Measurements from ENCODE around the gene SHPK. TPM values are rescaled to one million over a fixed set of nuclear protein-coding genes. Genes with fewer than 3 reads are reported as not detected.

SHPK gene
- total RNA-seq, 3 donors from 2014 or later (not counting 1 experiment from before 2014, with no cell fraction given): 5.8 to 9.3 (median 8.9) TPM

DNA sequence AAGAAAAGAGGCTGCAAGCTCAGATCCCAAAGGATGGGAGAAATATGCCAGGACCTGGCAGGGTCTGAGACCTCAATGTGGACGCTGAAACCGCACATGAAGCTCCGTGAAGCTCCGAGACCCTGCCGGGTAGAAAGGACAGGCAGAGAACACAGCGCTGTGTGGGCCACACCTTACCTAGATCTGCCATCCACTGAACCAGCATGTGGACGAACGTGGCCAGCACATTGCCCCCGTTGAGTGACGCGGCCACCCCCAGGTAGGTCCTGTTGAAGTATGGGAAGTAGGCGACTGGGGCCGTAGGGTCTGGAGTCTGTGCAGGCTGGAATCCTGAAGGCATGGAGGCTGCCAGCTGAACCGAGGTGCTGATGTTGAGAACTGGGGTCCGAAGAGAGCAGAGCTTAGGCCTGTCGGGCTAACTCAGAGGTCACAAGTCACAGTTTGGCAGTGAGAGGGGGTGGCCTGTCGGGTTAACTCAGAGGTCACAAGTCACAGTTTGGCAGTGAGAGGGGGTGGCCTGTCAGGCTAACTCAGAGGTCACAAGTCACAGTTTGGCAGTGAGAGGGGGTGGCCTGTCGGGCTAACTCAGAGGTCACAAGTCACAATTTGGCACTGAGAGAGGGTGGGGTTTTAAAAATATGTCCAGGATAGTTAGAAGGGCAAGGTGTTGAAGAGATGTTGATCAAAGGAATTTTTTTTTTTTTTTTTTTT lies 20.7 kb downstream of the SHPK start:
- no peak overlapping the region for H3K27ac Mint-ChIP-seq
- Histone ChIP-seq H3K4me1 (ENCODE audit: control insufficient read depth, insufficient read depth, low read length) (no peaks in the 10 kb centered on the region), H3K9me3 (ENCODE audit: control insufficient read depth, insufficient read depth, low read length) (no peaks in the 10 kb centered on the region), H3K27ac (ENCODE audit: low read length) (no peak overlapping the region), H3K4me3 (ENCODE audit: low read length) (no peak overlapping the region), H3K36me3 (ENCODE audit: control insufficient read depth, insufficient read depth, low read length) (peaks cover 23% of the 10 kb centered on the region), H3K27me3 (ENCODE audit: control insufficient read depth, insufficient read depth, low read length) (no peaks in the 10 kb centered on the region)
- ATAC-seq (no peak), DNase-seq (no peak)
- H3K4me3 Mint-ChIP-seq: no peak overlapping the region
- no peaks in the 10 kb centered on the region for H3K9me3 Mint-ChIP-seq
- intact Hi-C loops (cut with micrococcal nuclease): no loop called here
- H3K27me3 Mint-ChIP-seq (ENCODE audit: low read depth in 2 of 2): no peaks in the 10 kb centered on the region
- 95% methylated on average over 18 of the region's 18 CpGs for WGBS (ENCODE audit: insufficient coverage)
- peaks cover 6% of the 10 kb centered on the region for H3K36me3 Mint-ChIP-seq
- no peaks in the 10 kb centered on the region for H3K4me1 Mint-ChIP-seq
- TF ChIP-seq, protein P1, sequence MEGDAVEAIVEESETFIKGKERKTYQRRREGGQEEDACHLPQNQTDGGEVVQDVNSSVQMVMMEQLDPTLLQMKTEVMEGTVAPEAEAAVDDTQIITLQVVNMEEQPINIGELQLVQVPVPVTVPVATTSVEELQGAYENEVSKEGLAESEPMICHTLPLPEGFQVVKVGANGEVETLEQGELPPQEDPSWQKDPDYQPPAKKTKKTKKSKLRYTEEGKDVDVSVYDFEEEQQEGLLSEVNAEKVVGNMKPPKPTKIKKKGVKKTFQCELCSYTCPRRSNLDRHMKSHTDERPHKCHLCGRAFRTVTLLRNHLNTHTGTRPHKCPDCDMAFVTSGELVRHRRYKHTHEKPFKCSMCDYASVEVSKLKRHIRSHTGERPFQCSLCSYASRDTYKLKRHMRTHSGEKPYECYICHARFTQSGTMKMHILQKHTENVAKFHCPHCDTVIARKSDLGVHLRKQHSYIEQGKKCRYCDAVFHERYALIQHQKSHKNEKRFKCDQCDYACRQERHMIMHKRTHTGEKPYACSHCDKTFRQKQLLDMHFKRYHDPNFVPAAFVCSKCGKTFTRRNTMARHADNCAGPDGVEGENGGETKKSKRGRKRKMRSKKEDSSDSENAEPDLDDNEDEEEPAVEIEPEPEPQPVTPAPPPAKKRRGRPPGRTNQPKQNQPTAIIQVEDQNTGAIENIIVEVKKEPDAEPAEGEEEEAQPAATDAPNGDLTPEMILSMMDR (IDR thresholded peaks at IDR 0.05): no peak

DNA sequence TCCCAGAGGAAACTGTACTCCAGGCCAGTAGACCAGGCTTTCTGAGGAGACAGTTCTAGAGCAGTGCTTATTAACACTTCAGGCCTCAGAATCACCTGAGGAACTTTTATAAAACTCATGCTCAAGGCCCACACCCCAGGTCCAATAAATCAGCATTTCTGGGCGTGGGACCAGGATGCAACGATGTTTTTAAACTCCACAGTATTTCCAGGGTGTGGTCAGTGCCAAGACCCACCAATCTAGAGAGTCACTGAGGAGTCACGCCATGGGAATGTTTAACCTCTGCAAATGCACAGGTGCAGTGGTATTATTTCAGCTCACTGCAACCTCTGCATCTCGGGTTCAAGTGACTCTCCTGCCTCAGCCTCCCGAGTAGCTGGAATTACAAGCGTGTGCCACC lies 22.9 kb downstream of the SHPK start:
- H3K4me1 ChIP-seq (ENCODE audit: control insufficient read depth, insufficient read depth, low read length): no peaks in the 10 kb centered on the region
- H3K27me3 ChIP-seq (ENCODE audit: control insufficient read depth, insufficient read depth, low read length): no peaks in the 10 kb centered on the region
- intact Hi-C loops (cut with micrococcal nuclease): no loop called here
- TF ChIP-seq, protein P1 (IDR thresholded peaks at IDR 0.05): no peak
- Mint-ChIP-seq H3K4me1 (no peaks in the 10 kb centered on the region), H3K27ac (no peak overlapping the region), H3K4me3 (no peak overlapping the region), H3K9me3 (no peaks in the 10 kb centered on the region), H3K36me3 (peaks cover 4% of the 10 kb centered on the region), H3K27me3 (ENCODE audit: low read depth in 2 of 2) (no peaks in the 10 kb centered on the region)
- H3K27ac ChIP-seq (ENCODE audit: low read length): no peak overlapping the region
- H3K36me3 ChIP-seq (ENCODE audit: control insufficient read depth, insufficient read depth, low read length): peaks cover 27% of the 10 kb centered on the region
- no peak overlapping the region for H3K4me3 ChIP-seq (ENCODE audit: low read length)
- 97% methylated on average over 4 of the region's 6 CpGs for WGBS (ENCODE audit: insufficient coverage)
- DNase-seq (no peak), ATAC-seq (no peak)
- H3K9me3 ChIP-seq (ENCODE audit: control insufficient read depth, insufficient read depth, low read length): no peaks in the 10 kb centered on the region

DNA sequence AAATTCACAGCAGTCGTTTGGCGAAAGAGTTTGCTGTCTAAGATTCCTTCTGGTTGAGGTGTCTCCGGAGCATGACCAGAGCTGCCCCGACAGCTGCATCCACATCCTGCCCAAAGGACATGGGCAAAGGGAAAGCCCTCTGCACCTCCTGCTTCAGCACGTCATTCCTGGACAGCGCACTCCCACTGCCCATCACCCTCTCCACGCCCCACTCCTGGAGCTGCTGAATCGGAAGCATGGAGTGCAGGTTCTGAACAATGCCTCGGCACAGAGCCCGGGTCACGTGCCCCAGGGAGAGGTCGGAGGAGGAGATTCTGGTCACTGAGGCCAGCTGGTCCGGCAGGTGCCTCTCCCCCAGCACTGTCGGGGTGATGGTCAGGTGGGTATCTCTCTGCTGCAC lies 25.5 kb downstream of the SHPK start:
- peaks cover 21% of the 10 kb centered on the region for H3K36me3 ChIP-seq (ENCODE audit: control insufficient read depth, insufficient read depth, low read length)
- ATAC-seq: no peak

More for the DNA sequence above, 25.5 kb downstream of the SHPK start:
- intact Hi-C loops (cut with micrococcal nuclease): no loop called here
- Histone ChIP-seq H3K27ac (ENCODE audit: low read length) (no peak overlapping the region), H3K4me1 (ENCODE audit: control insufficient read depth, insufficient read depth, low read length) (no peaks in the 10 kb centered on the region), H3K4me3 (ENCODE audit: low read length) (no peak overlapping the region), H3K9me3 (ENCODE audit: control insufficient read depth, insufficient read depth, low read length) (no peaks in the 10 kb centered on the region), H3K27me3 (ENCODE audit: control insufficient read depth, insufficient read depth, low read length) (no peaks in the 10 kb centered on the region)
- no peak overlapping the region for H3K27ac Mint-ChIP-seq
- no peak overlapping the region for H3K4me3 Mint-ChIP-seq
- WGBS (ENCODE audit: insufficient coverage): 98% methylated on average over 14 of the region's 14 CpGs
- DNase-seq: no peak
- TF ChIP-seq, protein P1 (IDR thresholded peaks at IDR 0.05): no peak
- H3K4me1 Mint-ChIP-seq: no peaks in the 10 kb centered on the region
- H3K36me3 Mint-ChIP-seq: peaks cover 5% of the 10 kb centered on the region
- no peaks in the 10 kb centered on the region for H3K27me3 Mint-ChIP-seq (ENCODE audit: low read depth in 2 of 2)
- no peaks in the 10 kb centered on the region for H3K9me3 Mint-ChIP-seq

Measured in natural killer cell (primary cell).